ENCODE measurements around the gene ONECUT1. TPM values are rescaled to one million over a fixed set of nuclear protein-coding genes. Genes with fewer than 3 reads are reported as not detected.
A peak's percentile ranks its signal among the peaks of the same experiment; 100 is the strongest.

The ONECUT1 gene
- total and polyA plus RNA-seq, 11 donors, result not detected

- no peak overlapping the region for H3K27ac ChIP-seq
- intact Hi-C loops (cut with DNase I), result loop anchor here in 9 of 10 donors (5.0 to 10.0 kb wide), 5 partner anchors 411 to 933 kb away; no protein-coding TSS in a partner anchor
- H3K4me1 ChIP-seq, result peaks cover 0 to 66% (median 22%) of the 10 kb centered on the region in 12 donors
- peaks cover 73 to 96% (median 93%) of the 10 kb centered on the region in 9 donors for H3K27me3 ChIP-seq
- 2% methylated on average over 33 to 57 of the region's 57 CpGs for WGBS, 4 donors
- H3K9me3 ChIP-seq, result no peaks in the 10 kb centered on the region
- H3K4me3 ChIP-seq, result no peak overlapping the region
- no peak for DNase-seq
- H3K36me3 ChIP-seq, result no peaks in the 10 kb centered on the region
- ATAC-seq, result peak in 1 of 4 donors; percentile 43
- peak in 11 of 12 donors; percentile 16 to 54 (median 30) for TF ChIP-seq CTCF (IDR thresholded peaks at IDR 0.05)
- no peak for TF ChIP-seq POLR2A (IDR thresholded peaks at IDR 0.05)
Observed at GRCh38 chr15:52783929-52784798, 6.0 kb downstream of the ONECUT1 start.

GRCh38 chr15:52783191-52783829, 6.8 kb downstream of the ONECUT1 start:
- no peaks in the 10 kb centered on the region for H3K36me3 ChIP-seq
- DNase-seq, result no peak
- H3K9me3 ChIP-seq, result no peaks in the 10 kb centered on the region
- H3K27me3 ChIP-seq, result peaks cover 64 to 96% (median 89%) of the 10 kb centered on the region in 9 donors
- H3K4me1 ChIP-seq, result peaks cover 0 to 57% (median 15%) of the 10 kb centered on the region in 12 donors
- H3K4me3 ChIP-seq, result no peak overlapping the region
- H3K27ac ChIP-seq, result no peak overlapping the region
- TF ChIP-seq POLR2A (IDR thresholded peaks at IDR 0.05) (no peak), CTCF (IDR thresholded peaks at IDR 0.05) (no peak)
- intact Hi-C loops (cut with DNase I), result loop anchor here in 9 of 10 donors (5.0 to 10.0 kb wide), 5 partner anchors 411 to 934 kb away; no protein-coding TSS in a partner anchor
- WGBS, 4 donors, result 6 to 15% (median 8%) methylated on average over 34 of the region's 34 CpGs
- ATAC-seq, result peak in 1 of 4 donors; percentile 24

GRCh38 chr15:52782514-52782913, 7.6 kb downstream of the ONECUT1 start:
- H3K36me3 ChIP-seq, result no peaks in the 10 kb centered on the region
- H3K4me1 ChIP-seq, result peaks cover 0 to 49% (median 15%) of the 10 kb centered on the region in 12 donors
- H3K27ac ChIP-seq, result no peak overlapping the region
- DNase-seq, result no peak
- H3K27me3 ChIP-seq, result peaks cover 56 to 95% (median 81%) of the 10 kb centered on the region in 9 donors
- intact Hi-C loops (cut with DNase I), result loop anchor here in 9 of 10 donors (5.0 to 10.0 kb wide), 5 partner anchors 412 to 935 kb away; no protein-coding TSS in a partner anchor
- no peaks in the 10 kb centered on the region for H3K9me3 ChIP-seq
- ATAC-seq, result no peak
- H3K4me3 ChIP-seq, result no peak overlapping the region
- no peak for TF ChIP-seq POLR2A (IDR thresholded peaks at IDR 0.05)
- no peak for TF ChIP-seq CTCF (IDR thresholded peaks at IDR 0.05)
- 33 to 52% (median 38%) methylated on average over 1 of the region's 1 CpG for WGBS, 4 donors
